Renal cortex interstitium (tissue), 11 donors: ENCODE measurements around the gene PSRC1. TPM values are rescaled to one million over a fixed set of nuclear protein-coding genes. Genes with fewer than 3 reads are reported as not detected.

Experiments
- DNase-seq, 11 donors: peaks; one replicate each; pipeline ENCODE4 v3.0.0-alpha.2; 2013; ENCODE audit warnings: low read depth in 9 of 11, low spot score in 4 of 11; ENCODE audit errors: extremely low read depth in 1 of 11
- polyA plus RNA-seq, 3 donors: library from polyadenylated mRNA; unstranded; fragments of 120-200 nt; gene quantifications; one replicate each; pipeline ENCODE4 v1.2.1, GENCODE V29; 2013; ENCODE audit not compliant: insufficient read length in 3 of 3

The PSRC1 gene
- polyA plus RNA-seq, 3 donors = 25.1 to 32.6 (median 27.1) TPM

DNA sequence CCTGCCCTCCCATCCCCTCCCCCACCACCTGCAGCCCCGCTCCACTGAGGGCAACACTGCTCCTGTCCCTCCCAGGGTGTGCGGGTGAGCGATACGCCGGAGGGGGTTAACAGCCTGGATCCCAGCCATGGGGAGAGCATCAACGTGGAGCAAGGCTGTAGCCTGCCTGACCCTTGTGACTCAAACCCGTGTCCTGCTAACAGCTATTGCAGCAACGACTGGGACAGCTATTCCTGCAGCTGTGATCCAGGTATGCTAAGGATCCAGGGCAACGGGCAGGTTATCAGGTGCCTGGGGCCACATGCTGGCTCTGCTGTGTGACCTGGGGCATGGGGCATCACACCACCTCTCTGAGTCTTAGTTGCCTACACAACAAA lies 18.6 kb downstream of the PSRC1 start:
- no peak for DNase-seq

DNA sequence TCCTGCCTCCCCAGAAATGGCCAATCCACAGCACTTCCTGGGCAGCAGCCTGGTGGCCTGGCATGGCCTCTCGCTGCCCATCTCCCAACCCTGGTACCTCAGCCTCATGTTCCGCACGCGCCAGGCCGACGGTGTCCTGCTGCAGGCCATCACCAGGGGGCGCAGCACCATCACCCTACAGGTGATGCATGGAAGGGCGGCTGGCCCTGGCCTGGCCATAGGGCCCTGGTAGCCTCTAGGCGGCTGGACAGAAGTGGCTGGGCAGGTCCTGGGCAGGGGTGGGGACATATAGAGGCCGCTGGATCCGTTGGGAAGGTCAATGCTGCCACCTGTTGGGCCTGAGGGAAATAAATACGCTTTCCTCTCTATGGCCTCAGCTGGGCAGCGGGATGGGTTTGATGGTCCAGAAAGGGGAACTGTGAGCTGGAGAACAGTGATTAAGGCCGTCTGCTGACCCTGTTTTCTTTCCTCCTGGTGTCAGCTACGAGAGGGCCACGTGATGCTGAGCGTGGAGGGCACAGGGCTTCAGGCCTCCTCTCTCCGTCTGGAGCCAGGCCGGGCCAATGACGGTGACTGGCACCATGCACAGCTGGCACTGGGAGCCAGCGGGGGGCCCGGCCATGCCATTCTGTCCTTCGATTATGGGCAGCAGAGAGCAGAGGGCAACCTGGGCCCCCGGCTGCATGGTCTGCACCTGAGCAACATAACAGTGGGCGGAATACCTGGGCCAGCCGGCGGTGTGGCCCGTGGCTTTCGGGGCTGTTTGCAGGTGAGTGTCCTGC lies 19.2 kb downstream of the PSRC1 start:
- peak in 8 of 11 donors; percentile 61 to 81 (median 73) for DNase-seq

DNA sequence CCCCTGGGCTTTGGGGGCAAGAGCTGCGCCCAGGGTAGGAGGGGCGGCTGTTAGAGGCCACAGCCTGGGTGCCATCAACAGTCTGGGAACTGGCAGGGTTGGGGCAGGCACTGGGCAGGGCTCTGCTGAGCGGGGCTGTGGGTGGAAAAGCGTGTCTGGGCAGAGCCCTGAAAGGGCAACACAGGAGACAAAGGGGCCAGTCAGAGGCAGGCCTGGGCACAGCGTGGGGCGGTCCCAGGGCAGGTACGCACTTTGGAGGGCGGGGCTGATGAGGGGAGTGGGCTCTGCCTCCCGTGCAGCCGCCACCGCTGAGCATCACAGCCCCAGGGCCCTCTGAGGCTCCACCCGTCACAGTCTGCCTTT lies 19.7 kb downstream of the PSRC1 start:
- no peak for DNase-seq

DNA sequence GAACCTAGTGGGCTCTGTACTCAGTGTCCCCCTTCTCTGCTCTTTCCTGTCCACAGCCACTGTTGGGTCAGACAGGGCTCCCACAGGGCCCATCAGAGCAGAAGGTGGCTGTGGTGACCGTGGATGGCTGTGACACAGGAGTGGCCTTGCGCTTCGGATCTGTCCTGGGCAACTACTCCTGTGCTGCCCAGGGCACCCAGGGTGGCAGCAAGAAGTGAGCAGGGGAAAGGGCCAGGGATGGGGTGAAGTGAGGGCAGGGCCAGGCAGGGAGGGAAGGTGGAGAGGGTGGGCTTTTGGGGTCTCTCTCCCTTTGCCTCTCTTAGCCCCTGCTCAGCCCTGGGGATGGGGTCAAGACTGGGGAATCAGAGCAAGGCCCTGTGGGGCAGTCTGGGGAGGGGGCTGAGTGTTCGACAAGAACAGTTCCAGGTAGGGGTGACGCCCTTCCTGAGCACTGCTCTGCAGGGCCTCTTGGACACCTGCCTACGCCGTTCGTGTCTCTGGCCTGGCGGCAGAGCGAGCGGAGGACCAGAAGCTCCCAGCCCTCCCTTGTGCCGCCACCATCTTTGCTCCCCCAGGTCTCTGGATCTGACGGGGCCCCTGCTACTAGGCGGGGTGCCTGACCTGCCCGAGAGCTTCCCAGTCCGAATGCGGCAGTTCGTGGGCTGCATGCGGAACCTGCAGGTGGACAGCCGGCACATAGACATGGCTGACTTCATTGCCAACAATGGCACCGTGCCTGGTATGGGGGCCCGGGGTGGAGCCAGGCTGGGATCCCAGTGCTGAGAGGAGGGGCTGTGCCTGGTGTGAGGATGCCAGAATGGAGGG lies 20.5 kb downstream of the PSRC1 start:
- DNase-seq = no peak

DNA sequence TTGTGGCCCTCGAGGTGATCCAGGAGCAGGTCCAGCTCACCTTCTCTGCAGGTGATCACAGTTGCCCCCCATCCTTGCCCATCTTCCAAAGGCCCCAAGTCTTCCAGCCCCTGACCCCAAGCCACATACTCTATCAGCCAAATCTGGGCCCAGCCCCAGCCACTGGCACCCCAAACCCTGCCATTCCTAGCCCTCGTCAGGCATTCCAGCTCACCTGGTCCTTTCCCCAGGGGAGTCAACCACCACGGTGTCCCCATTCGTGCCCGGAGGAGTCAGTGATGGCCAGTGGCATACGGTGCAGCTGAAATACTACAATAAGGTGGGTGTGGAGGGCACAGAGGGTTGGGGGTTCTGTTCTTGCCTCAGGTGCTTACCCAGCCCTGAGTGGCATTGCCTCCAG lies 21.4 kb downstream of the PSRC1 start:
- DNase-seq = no peak

DNA sequence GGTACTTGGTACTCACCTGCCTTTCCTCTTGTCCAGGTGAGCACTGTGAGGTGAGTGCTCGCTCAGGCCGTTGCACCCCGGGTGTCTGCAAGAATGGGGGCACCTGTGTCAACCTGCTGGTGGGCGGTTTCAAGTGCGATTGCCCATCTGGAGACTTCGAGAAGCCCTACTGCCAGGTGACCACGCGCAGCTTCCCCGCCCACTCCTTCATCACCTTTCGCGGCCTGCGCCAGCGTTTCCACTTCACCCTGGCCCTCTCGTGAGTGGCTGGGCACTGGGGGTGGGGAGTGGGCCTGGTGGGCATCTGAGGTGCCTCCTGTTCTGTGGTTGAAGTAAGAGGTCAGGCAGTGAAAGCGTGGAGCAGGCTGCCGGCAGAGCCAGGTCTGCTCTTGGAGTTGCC lies 21.9 kb downstream of the PSRC1 start:
- DNase-seq = no peak

DNA sequence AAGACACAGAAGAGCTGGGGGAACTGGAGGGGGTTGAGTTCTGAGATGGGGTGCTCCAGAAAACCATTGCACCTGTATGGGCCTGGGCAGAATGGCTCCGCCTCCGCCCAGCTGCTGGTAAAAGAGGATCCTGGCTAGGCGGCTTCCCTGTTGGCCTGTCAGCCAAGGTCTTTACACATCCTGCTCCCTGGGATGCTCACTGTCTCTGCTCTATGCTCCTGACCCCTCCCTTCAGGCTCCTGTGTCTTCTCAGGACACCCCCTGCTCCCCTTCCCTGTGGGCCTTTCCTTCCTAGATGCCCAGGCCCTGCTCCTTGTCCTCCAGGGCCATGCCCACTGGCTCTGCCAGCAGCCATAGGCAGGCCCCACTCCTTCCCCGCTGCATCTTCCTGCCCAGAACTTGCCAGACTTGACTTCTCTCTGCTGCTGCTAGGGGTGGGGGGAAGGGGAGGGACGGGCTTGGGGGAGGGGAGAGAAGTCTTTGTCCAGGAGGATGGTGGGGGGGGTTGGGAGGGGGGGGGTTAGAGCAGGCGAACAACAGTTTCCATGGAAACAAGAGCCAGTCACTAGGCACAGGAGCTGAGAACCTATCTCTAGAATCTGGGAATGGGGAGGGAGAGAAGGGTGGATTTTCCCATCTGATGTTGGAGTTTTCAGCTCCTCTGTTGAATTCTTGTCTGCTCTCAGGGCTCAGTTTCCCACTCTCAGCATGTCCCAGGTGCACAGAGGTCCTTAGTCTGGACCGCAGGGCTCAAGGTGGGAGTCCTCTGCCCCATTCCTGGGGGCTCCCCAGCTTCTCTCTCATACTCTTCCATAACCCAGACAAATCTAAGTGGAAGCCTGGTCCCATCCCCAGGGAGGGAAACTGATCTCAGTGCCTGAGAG lies 23.0 kb downstream of the PSRC1 start:
- DNase-seq = no peak

DNA sequence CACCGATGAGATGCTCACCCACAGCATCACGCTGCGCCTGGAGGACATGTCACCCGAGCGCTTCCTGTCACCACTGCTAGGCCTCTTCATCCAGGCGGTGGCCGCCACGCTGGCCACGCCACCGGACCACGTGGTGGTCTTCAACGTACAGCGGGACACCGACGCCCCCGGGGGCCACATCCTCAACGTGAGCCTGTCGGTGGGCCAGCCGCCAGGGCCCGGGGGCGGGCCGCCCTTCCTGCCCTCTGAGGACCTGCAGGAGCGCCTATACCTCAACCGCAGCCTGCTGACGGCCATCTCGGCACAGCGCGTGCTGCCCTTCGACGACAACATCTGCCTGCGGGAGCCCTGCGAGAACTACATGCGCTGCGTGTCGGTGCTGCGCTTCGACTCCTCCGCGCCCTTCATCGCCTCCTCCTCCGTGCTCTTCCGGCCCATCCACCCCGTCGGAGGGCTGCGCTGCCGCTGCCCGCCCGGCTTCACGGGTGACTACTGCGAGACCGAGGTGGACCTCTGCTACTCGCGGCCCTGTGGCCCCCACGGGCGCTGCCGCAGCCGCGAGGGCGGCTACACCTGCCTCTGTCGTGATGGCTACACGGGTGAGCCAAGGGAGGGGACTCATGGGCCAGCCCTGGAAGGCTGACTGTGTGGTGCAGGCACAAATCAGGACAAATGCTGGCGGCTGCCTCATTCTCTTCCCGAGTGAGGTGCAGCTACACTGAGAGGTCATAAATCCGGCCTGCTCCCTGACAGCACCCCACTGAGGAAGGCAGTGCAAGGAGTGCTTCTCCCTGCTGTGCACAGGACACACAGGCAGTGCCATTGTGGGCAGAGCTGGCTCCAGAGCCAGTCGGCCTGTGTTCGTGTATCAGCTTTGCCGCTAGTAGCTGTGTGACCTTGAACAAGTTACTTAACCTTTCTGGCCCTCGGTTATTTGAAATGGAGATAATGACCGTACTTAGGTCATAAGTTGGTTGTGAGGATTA lies 24.2 kb downstream of the PSRC1 start:
- no peak for DNase-seq

DNA sequence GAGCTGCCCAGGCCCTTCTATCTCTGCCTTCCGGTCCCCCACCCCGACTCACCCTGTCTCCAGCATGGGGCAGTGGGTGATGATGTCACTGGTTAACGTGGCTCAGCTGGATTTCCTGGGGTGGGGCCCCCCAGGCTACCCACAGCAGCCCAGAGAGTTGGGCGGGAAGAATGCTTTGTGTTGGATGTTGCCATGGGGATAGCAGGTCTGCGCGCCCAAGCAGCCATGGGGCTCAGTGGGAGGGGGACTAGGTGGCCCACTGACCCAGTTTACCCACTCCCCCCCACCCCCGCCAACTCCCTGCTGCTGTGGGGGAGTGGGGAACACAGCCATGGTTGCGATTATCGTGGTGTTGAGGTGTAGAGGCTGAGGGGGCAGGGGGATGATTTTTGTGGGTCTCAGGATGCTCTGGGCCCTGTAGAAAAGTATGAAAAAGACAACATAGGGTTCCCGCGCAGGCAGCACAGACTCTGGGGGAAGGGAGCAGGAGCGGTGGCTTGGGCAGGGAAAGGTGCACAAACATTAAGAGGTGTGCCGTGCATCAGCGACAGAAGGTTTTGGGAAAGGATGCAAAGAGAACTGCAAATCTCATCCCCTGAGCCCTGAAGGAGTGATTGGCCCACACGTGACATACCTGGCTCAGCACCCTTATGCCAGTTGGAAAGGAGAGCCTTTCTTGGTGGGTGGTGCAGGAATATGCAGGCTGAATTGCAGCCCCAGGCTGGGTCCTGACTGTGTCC lies 25.1 kb downstream of the PSRC1 start:
- no peak for DNase-seq

DNA sequence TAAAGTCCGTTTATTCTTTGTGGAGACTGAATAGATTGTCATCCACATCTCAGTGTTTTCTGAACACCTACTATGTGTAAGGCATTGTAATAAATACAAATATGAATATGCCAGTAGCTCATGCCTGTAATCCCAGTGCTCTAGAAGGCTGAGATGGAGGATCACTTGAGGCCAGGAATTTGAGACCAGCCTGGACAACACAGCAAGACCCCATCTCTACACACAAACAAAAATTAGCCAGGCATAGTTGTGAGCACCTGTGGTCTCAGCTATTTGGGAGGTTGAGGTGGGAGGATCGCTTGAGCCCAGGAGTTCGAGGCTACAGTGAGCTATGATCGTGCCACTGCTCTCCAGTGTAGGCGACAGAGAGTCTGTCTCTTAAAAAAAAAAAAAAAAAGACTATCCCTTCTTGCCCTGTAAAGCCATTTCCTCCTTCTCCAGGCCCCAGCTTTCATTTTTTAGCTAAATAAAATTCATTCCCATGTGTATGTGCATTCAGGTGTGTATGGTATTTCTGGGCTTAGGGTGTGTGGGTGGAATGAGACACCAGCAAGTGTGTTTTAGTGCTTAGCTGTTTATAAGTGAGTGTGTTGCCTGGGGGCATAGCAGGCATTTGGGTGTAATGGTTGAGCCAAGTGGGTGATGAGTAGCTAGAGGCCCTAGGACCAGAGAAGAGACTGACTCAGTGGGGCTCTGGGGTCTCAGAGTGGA lies 25.8 kb downstream of the PSRC1 start:
- DNase-seq = no peak

DNA sequence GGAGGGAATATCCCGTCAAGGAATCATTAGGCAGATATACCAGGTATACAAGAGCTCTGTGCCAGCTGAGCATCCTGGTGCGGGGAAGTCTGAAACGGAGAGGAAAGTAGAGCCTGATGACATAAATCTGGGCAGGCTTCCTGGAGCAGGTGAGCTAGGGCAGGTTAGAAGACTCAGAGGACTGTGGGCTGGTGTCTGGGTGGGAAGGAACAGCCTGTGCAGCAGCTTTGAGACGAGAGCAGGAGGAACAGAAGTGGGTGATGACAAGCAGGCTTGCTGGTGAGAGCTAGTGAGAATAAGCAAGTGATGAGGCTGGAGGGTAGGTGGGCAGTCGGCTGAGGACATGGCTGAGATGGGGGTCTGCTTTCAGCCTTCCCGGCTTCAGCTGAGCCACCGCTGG lies 26.9 kb downstream of the PSRC1 start:
- DNase-seq = no peak

DNA sequence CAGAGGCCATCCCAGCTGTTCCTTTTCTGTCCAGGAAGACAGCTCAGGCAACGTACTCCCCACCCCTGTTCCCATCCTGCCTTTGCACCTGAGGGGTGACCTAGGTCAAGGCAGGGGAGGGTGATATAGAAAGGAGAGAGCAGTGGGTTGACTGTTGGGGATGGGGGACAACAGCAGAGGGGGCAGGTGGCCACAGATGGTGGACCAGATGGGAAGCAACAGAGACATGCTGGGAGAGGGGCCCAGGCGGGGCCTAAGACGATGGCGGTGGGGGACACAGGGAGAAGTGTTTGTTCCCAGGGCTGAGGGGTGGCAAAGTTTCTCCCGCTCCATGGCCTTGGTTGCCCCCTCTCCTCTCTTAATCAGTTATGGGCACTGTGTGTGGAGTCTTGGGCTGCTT lies 27.3 kb downstream of the PSRC1 start:
- DNase-seq = no peak

DNA sequence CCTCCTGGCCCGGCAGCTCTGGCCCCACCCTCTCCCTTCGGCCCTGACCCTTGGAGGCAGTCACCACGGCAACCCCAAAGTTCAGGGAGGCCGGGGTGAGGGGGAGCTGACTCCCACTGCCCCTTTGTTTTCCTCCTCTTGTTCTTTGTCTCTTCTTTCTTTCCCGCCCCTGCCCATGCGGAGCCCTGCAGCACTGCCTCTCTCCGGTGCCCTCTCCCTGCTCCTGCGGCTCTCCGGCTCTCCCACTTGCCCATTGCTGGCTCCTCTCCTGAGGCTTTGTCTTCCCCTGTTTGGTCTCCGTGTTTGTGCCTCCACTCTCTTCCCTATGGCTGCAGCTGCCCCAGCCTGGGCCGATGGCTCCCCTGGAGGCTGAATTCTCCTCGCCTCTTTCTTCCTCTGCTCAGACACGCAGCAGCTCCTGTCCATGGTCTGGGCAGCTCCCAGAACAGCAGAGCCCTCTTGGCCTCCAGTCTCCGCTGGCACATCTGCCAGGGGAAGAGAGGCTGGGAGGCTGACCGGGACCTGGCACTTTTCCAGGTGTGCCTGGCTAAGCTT lies 27.8 kb downstream of the PSRC1 start:
- DNase-seq = no peak

DNA sequence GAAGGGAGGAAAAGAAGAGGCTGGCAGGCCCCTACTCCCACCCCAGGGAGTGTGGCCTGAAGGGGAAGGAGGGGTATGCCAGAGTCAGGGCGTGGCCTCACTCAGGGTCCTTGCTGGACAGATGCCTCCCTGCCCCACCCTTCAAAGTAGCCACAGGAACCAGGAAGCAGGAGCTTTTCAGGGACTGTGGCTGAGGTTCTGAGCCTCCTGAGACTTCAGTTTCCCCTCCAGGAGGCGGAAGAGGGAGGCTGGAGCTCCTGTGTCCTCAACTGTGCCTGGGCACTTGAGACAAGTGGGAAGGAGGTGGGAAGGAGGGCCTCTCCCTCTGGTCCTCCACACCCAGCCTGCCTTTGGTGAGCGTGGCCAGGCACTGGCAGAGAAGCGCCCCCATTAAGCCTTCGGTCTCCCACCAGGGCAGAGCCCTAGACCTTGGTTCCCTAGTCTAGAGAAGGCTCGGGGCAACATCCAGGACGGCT lies 28.3 kb downstream of the PSRC1 start:
- DNase-seq = no peak

DNA sequence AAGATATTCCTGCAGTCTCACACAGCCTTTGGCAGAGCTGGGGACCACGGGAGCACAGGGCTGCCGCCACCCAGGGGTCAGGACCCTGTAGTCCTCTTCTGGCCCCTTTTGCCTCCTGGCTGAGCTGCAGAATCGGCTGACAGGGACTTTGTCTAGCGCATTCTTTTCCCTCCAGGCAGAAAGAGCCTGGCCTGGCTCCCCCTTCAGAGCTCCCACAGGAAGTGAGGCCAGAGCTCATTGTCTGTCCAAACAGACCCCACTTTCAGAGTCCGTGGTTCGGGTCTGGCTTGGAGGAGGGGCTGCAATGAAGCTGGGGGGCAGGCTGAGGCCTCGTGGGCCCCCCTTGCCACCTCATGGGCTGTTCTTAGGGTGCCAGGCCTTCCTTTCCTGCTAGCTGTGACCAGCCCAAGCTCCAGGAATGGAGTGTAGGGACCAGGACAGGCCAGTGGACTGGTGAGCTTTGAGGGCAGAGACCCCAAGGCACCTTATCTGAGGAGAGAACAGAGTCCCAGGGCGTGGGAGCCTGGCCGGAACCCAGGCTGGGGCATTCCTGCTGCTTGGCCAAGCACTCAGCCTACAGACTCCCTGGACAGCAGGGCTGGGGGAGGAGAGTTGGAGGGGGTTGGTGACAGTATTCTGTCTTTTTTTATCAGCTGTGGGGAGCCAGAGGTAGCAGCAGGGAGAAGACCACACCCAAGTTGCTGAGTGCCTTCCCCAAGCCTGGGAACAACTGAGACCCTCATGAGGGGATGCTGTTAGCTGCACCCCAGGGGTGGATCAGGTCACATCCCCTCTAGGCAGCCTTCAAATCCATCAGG lies 28.9 kb downstream of the PSRC1 start:
- peak in 2 of 11 donors; percentile 54 to 65 for DNase-seq
